ENCODE results near the gene MICAL2.

Gene MICAL2

GRCh38 chr11:12157241-12157661 lies 46.9 kb downstream of the MICAL2 start:
- DNase-seq = no peak

- DNase-seq = no peak
These were observed 48.5 kb downstream of the MICAL2 start for GRCh38 chr11:12158909-12159308.

- DNase-seq = no peak
These were observed 49.1 kb downstream of the MICAL2 start for GRCh38 chr11:12159351-12160099.

GRCh38 chr11:12160231-12160630 lies 49.8 kb downstream of the MICAL2 start:
- no peak for DNase-seq

GRCh38 chr11:12160680-12161079 lies 50.3 kb downstream of the MICAL2 start:
- DNase-seq = no peak

GRCh38 chr11:12161137-12161536 lies 50.7 kb downstream of the MICAL2 start:
- no peak for DNase-seq

GRCh38 chr11:12161603-12162350 lies 51.4 kb downstream of the MICAL2 start:
- DNase-seq = no peak

- DNase-seq = no peak
These were observed 52.3 kb downstream of the MICAL2 start for GRCh38 chr11:12162652-12163051.

GRCh38 chr11:12163181-12163941 lies 53.0 kb downstream of the MICAL2 start:
- DNase-seq = no peak

- no peak for DNase-seq
These were observed 53.9 kb downstream of the MICAL2 start for GRCh38 chr11:12164061-12165014.

GRCh38 chr11:12165237-12165875 lies 55.0 kb downstream of the MICAL2 start:
- peak in 1 of 2 experiments; percentile 8 for DNase-seq

GRCh38 chr11:12166299-12167060 lies 56.1 kb downstream of the MICAL2 start:
- DNase-seq = no peak

- DNase-seq = peak; percentile 15 to 81
These were observed 56.9 kb downstream of the MICAL2 start for GRCh38 chr11:12167061-12168000.

GRCh38 chr11:12168114-12168513 lies 57.7 kb downstream of the MICAL2 start:
- DNase-seq = no peak

- DNase-seq = no peak
These were observed 59.4 kb downstream of the MICAL2 start for GRCh38 chr11:12169822-12170221.

- no peak for DNase-seq
These were observed 60.1 kb downstream of the MICAL2 start for GRCh38 chr11:12170501-12170900.

- no peak for DNase-seq
These were observed 60.6 kb downstream of the MICAL2 start for GRCh38 chr11:12170984-12171383.

- no peak for DNase-seq
These were observed 61.5 kb downstream of the MICAL2 start for GRCh38 chr11:12171921-12172320.

- no peak for DNase-seq
These were observed 62.2 kb downstream of the MICAL2 start for GRCh38 chr11:12172493-12173013.

GRCh38 chr11:12173111-12173510 lies 62.7 kb downstream of the MICAL2 start:
- DNase-seq = no peak

Measured in NCI-H2081 (cell line).